C1 segment of cervical spinal cord (tissue), 14 donors: ENCODE data around the gene MIF.
"Not testable (repeated sequence)": the region's sequence is repeated elsewhere in the genome, so short reads cannot be mapped to it uniquely, and the experiment has no call there.

ENCODE experiments used
- DNase-seq, 14 donors: peaks; one replicate each; lab custom pipeline; 2025; lab: John Stamatoyannopoulos, UW

Gene MIF

DNA sequence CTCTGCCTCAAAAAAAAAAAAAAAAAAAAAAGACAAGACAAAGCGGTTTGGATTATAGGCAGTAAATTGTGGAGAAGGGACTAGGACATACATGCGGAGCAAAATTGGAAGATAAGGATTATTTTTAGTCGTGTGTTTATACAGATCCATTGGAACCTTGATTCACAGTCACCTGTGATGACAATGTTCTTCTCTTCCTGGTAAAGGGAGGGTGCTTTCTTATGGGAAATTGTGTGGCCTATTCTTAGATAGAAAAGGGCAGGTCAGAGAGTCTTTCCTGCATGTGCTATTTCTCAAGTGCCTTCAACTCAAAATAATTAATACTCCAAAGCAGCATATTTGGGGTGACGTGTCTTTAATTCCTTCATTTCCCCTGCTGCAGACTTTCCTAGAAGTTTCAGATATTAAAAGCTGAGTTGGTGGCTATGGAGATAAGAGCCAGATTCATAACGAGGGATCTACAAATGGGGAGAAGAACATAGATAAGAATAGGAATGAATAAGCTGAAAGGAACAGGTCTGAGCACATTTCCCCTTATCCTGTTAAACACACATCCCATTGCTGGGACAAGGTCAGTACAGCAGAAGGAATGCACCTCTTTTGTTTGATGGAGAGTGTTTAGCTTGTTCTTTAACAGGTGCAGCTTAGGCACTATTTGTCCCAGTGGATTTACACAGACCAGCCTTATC, 44.3 kb downstream of the MIF start:
- no peak for DNase-seq

- DNase-seq, result no peak
Observed at GRCh38 chr22:23939017-23939357, 44.8 kb downstream of the MIF start.

DNA sequence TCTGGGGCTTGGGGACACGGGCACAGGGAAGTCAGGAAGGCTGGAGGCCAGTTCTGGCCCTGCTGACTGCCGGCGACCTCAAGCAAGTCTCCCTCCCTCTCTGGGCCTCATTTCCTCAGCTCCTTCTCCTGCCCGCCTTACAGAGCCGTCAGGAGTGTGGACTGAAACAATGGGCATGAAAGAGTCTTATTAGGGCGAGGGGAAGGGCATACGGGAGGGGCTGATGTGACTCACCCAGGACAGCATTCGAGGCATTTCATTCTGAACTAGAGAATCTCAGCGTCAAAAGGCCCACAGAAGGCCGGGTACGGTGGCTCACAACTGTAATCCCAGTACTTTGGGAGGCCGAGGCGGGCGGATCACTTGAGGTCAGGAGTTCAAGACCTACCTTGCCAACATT, 46.0 kb downstream of the MIF start:
- DNase-seq, result not testable (repeated sequence)
